ENCODE measurements around the gene ADAM30. TPM values are rescaled to one million over a fixed set of nuclear protein-coding genes. Genes with fewer than 3 reads are reported as not detected.
A peak's percentile ranks its signal among the peaks of the same experiment; 100 is the strongest.
"Not testable (repeated sequence)": the region's sequence is repeated elsewhere in the genome, so short reads cannot be mapped to it uniquely, and the experiment has no call there.

ADAM30 gene
- total RNA-seq, 1 donor from 2014 or later, result 1.4 TPM

- DNase-seq (ENCODE audit: low spot score), result no peak
Measured at GRCh38 chr1:119874186-119874585, 22.1 kb downstream of the ADAM30 start.

- DNase-seq (ENCODE audit: low spot score), result peak; percentile 72
Measured at GRCh38 chr1:119873135-119874015, 22.9 kb downstream of the ADAM30 start.

GRCh38 chr1:119871881-119872280 lies 24.4 kb downstream of the ADAM30 start:
- DNase-seq (ENCODE audit: low spot score), result no peak

GRCh38 chr1:119870917-119871596 lies 25.3 kb downstream of the ADAM30 start:
- peak; percentile 66 for DNase-seq (ENCODE audit: low spot score)

GRCh38 chr1:119869995-119870394 lies 26.3 kb downstream of the ADAM30 start:
- DNase-seq (ENCODE audit: low spot score), result no peak

GRCh38 chr1:119868176-119868575 lies 28.1 kb downstream of the ADAM30 start:
- no peak for DNase-seq (ENCODE audit: low spot score)

GRCh38 chr1:119866451-119866850 lies 29.9 kb downstream of the ADAM30 start:
- DNase-seq (ENCODE audit: low spot score), result peak; percentile 23

GRCh38 chr1:119865627-119866026 lies 30.7 kb downstream of the ADAM30 start:
- DNase-seq (ENCODE audit: low spot score), result no peak

- DNase-seq (ENCODE audit: low spot score), result no peak
Measured at GRCh38 chr1:119862276-119862675, 34.0 kb downstream of the ADAM30 start.

GRCh38 chr1:119861547-119861946 lies 34.8 kb downstream of the ADAM30 start:
- DNase-seq (ENCODE audit: low spot score), result no peak

GRCh38 chr1:119859647-119860046 lies 36.7 kb downstream of the ADAM30 start:
- no peak for DNase-seq (ENCODE audit: low spot score)

GRCh38 chr1:119858556-119859214 lies 37.6 kb downstream of the ADAM30 start:
- not testable (repeated sequence) for DNase-seq (ENCODE audit: low spot score)

GRCh38 chr1:119858126-119858525 lies 38.2 kb downstream of the ADAM30 start:
- DNase-seq (ENCODE audit: low spot score), result no peak

GRCh38 chr1:119853155-119853554 lies 43.2 kb downstream of the ADAM30 start:
- DNase-seq (ENCODE audit: low spot score), result no peak

GRCh38 chr1:119844206-119844605 lies 52.1 kb downstream of the ADAM30 start:
- not testable (repeated sequence) for DNase-seq (ENCODE audit: low spot score)

Other genes with a start within 250 kb of the ADAM30 start
- 18.8 TPM for gene ZNF697, start 248.2 kb downstream of the ADAM30 start, total RNA-seq (ENCODE audit: insufficient read depth, low replicate concordance)
- gene PHGDH, start 184.6 kb downstream of the ADAM30 start, total RNA-seq (ENCODE audit: insufficient read depth, low replicate concordance), result 62.8 TPM
- 0.48 TPM for gene HMGCS2, start 127.6 kb downstream of the ADAM30 start, total RNA-seq (ENCODE audit: insufficient read depth, low replicate concordance)
- gene REG4, start 85.1 kb downstream of the ADAM30 start, total RNA-seq (ENCODE audit: insufficient read depth, low replicate concordance), result 0.48 TPM
- gene NOTCH2, start 173.1 kb upstream of the ADAM30 start, total RNA-seq (ENCODE audit: insufficient read depth, low replicate concordance), result 166 TPM

All from umbilical cord (tissue), 2 donors.